Measurements from ENCODE around the gene GALNT14. TPM values are rescaled to one million over a fixed set of nuclear protein-coding genes. Genes with fewer than 3 reads are reported as not detected.

Gene GALNT14
- total RNA-seq, 4 donors from 2014 or later = 1.00 TPM; not detected in 3

DNA sequence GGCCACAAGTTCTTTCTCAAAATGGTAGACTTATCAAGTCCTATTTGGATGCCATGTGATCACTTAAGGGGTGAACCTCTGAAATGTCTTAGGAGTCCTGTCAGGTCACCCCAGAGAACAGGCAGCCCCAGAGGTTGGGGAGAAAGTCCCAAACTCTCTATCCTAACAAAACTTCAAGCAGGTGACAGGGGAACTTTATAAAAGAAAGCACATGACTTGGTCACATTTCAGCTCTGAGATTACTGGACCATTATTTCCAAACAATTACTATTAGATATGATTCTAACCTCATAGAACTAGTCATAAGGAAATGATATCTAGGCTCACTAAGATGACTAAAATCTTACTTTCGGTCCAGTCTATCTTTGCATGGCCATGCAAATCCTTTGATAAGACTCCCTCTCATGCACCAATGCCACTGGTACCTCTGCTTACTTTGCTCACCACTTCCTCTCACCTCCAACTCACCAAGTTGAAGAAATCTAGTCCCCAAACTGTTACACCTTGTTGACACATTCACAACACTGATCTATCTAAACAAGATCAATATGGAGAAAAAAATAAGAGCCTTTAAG is 107.0 kb downstream of the GALNT14 start:
- no peaks in the 10 kb centered on the region for H3K36me3 ChIP-seq
- in situ Hi-C loops (cut with MboI; ENCODE audit: low pct_ligation_motif_present in 1 of 4, low pct_unique_long_range_greater_than_20kb in 1 of 4, low sequenced_read_pairs in 3 of 4) = no loop called here
- no peak overlapping the region for H3K27ac ChIP-seq
- H3K4me3 ChIP-seq = no peak overlapping the region
- peaks cover 3 to 4% of the 10 kb centered on the region in 2 donors for H3K9me3 ChIP-seq
- WGBS, 2 donors (ENCODE audit: low coverage in 1 of 2) = 16 to 67% methylated on average over 1 of the region's 1 CpG
- TF ChIP-seq EP300 (IDR thresholded peaks at IDR 0.05; ENCODE audit: low read depth) = no peak
- no peak for DNase-seq
- H3K4me1 ChIP-seq = no peaks in the 10 kb centered on the region
- intact Hi-C loops (cut with DNase I; ENCODE audit: low total_unique reads) = no loop called here
- H3K27me3 ChIP-seq = no peaks in the 10 kb centered on the region

DNA sequence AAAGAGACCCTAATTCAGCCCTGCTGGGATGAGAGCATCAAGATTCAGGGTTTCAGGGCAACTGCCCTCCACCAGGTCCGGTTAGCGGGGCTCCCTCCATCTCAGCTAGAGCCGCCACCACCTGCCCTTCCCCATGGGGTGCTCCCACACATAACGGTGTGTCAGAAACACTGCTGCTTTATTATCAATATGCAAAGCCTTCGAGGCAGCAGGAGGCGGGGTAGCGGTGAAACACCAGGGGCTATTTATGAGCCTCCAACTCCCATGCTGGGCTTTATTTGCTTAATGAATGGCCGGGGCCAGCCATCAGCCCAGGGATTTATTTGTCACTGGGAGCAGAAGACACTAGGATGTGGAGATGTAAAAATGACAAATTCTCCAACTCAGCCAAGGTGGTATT is 109.8 kb downstream of the GALNT14 start:
- in situ Hi-C loops (cut with MboI; ENCODE audit: low pct_ligation_motif_present in 1 of 4, low pct_unique_long_range_greater_than_20kb in 1 of 4, low sequenced_read_pairs in 3 of 4) (no loop called here), intact Hi-C loops (cut with DNase I; ENCODE audit: low total_unique reads) (no loop called here)
- Histone ChIP-seq H3K36me3 (no peaks in the 10 kb centered on the region), H3K4me3 (no peak overlapping the region), H3K4me1 (no peaks in the 10 kb centered on the region), H3K27me3 (no peaks in the 10 kb centered on the region), H3K27ac (no peak overlapping the region), H3K9me3 (no peaks in the 10 kb centered on the region)
- WGBS, 2 donors (ENCODE audit: low coverage in 1 of 2) = 63 to 64% methylated on average over 3 to 8 of the region's 8 CpGs
- no peak for DNase-seq
- TF ChIP-seq POLR2A (IDR thresholded peaks at IDR 0.05) (no peak), POLR2AphosphoS5 (IDR thresholded peaks at IDR 0.05) (no peak), EP300 (IDR thresholded peaks at IDR 0.05; ENCODE audit: low read depth) (no peak)
- TF ChIP-seq, protein P1, sequence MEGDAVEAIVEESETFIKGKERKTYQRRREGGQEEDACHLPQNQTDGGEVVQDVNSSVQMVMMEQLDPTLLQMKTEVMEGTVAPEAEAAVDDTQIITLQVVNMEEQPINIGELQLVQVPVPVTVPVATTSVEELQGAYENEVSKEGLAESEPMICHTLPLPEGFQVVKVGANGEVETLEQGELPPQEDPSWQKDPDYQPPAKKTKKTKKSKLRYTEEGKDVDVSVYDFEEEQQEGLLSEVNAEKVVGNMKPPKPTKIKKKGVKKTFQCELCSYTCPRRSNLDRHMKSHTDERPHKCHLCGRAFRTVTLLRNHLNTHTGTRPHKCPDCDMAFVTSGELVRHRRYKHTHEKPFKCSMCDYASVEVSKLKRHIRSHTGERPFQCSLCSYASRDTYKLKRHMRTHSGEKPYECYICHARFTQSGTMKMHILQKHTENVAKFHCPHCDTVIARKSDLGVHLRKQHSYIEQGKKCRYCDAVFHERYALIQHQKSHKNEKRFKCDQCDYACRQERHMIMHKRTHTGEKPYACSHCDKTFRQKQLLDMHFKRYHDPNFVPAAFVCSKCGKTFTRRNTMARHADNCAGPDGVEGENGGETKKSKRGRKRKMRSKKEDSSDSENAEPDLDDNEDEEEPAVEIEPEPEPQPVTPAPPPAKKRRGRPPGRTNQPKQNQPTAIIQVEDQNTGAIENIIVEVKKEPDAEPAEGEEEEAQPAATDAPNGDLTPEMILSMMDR (IDR thresholded peaks at IDR 0.05) = no peak

DNA sequence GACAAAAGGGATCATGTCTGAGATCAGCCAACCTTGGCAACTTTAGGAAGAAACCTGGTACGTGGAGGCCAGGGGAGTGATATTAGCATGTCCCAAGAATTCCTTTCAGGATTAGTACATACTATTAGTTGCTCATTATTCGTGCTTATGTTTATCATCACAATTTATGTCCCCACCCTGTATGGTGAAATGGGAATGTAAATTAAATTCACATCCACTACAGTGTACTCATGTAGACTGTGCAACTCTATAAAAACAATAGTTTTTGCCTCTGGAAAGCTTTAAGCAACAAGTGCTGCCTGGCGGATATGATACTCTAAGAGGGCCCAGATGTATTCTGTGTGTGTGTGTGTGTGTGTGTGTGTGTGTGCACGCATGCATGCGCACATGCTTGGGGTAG is 110.7 kb downstream of the GALNT14 start:
- in situ Hi-C loops (cut with MboI; ENCODE audit: low pct_ligation_motif_present in 1 of 4, low pct_unique_long_range_greater_than_20kb in 1 of 4, low sequenced_read_pairs in 3 of 4) = no loop called here
- Histone ChIP-seq H3K4me3 (no peak overlapping the region), H3K36me3 (no peaks in the 10 kb centered on the region), H3K9me3 (no peaks in the 10 kb centered on the region), H3K4me1 (no peaks in the 10 kb centered on the region), H3K27ac (no peak overlapping the region), H3K27me3 (no peaks in the 10 kb centered on the region)
- TF ChIP-seq, protein P1 (IDR thresholded peaks at IDR 0.05) = no peak
- TF ChIP-seq POLR2A (IDR thresholded peaks at IDR 0.05) (no peak), POLR2AphosphoS5 (IDR thresholded peaks at IDR 0.05) (no peak), EP300 (IDR thresholded peaks at IDR 0.05; ENCODE audit: low read depth) (no peak)
- 90% methylated on average over 3 to 5 of the region's 5 CpGs for WGBS, 2 donors (ENCODE audit: low coverage in 1 of 2)
- intact Hi-C loops (cut with DNase I; ENCODE audit: low total_unique reads) = no loop called here
- no peak for DNase-seq

DNA sequence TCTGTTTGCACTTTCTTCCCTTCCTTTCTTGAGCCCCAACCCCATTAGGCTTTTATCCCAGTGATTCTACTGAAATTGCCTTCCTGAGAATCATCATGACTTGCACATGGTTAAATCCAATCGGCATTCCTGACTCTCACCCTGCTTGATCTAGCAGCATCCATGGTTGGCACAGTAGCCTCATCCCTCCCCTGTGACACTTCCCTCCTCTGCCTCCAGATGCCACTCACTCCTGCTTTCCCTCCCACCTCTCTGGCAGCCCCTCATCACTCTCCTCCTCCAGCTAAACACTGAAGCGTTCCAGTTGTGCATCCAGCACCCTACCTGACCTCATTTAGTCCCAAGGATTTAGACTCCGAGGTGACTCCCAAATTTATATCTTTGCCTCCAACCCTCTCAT is 114.7 kb downstream of the GALNT14 start:
- no peaks in the 10 kb centered on the region for H3K9me3 ChIP-seq
- intact Hi-C loops (cut with DNase I; ENCODE audit: low total_unique reads) = no loop called here
- H3K36me3 ChIP-seq = no peaks in the 10 kb centered on the region
- no peak overlapping the region for H3K27ac ChIP-seq
- no peak for DNase-seq
- in situ Hi-C loops (cut with MboI; ENCODE audit: low pct_ligation_motif_present in 1 of 4, low pct_unique_long_range_greater_than_20kb in 1 of 4, low sequenced_read_pairs in 3 of 4) = no loop called here
- H3K4me1 ChIP-seq = no peaks in the 10 kb centered on the region
- TF ChIP-seq POLR2AphosphoS5 (IDR thresholded peaks at IDR 0.05) (no peak), POLR2A (IDR thresholded peaks at IDR 0.05) (no peak), EP300 (IDR thresholded peaks at IDR 0.05; ENCODE audit: low read depth) (no peak)
- TF ChIP-seq, protein P1 (IDR thresholded peaks at IDR 0.05) = no peak
- H3K27me3 ChIP-seq = no peaks in the 10 kb centered on the region
- 60 to 84% methylated on average over 1 to 3 of the region's 3 CpGs for WGBS, 2 donors (ENCODE audit: low coverage in 1 of 2)
- H3K4me3 ChIP-seq = no peak overlapping the region

DNA sequence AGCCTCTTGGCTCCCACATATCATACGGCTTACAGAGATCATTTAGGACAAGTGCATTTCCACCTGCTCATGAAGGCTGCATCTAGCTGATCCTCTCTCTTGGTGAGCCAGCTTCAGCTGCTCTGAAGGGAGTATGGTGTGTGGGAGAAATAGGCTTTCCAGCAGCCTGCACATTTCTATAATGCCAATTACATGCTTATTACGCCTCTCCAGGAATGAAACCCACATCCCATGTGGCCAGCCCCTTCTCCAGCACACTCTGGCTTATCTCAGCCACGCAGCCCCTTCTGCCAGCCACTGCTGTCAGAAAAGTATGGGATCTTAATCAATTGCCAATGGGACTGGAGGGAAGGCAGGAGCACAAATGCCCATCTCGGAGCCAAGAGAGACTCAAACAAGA is 117.5 kb downstream of the GALNT14 start:
- in situ Hi-C loops (cut with MboI; ENCODE audit: low pct_ligation_motif_present in 1 of 4, low pct_unique_long_range_greater_than_20kb in 1 of 4, low sequenced_read_pairs in 3 of 4) = no loop called here
- Histone ChIP-seq H3K27me3 (no peaks in the 10 kb centered on the region), H3K36me3 (no peaks in the 10 kb centered on the region), H3K4me3 (no peak overlapping the region), H3K4me1 (no peaks in the 10 kb centered on the region), H3K27ac (no peak overlapping the region), H3K9me3 (no peaks in the 10 kb centered on the region)
- TF ChIP-seq EP300 (IDR thresholded peaks at IDR 0.05; ENCODE audit: low read depth) = no peak
- TF ChIP-seq POLR2A (IDR thresholded peaks at IDR 0.05) = no peak
- TF ChIP-seq POLR2AphosphoS5 (IDR thresholded peaks at IDR 0.05) = no peak
- TF ChIP-seq, protein P1 (IDR thresholded peaks at IDR 0.05) = no peak
- intact Hi-C loops (cut with DNase I; ENCODE audit: low total_unique reads) = no loop called here
- WGBS, 2 donors (ENCODE audit: low coverage in 1 of 2) = 73 to 100% methylated on average over 1 to 4 of the region's 4 CpGs
- no peak for DNase-seq

Data from transverse colon (tissue), 4 donors.